OCI-LY3 (cell line): ENCODE results near the gene SSR1.

Experiments
- H2AFZ ChIP-seq: fragments of 200-600, 300-600 bp; shearing (Covaris generic); 2 replicates; pipeline ENCODE4 v1.6.0; 2014; ENCODE audit warnings: antibody characterized with exemption, low read depth, low read length
- H3K27ac ChIP-seq: fragments of 200-600, 300-600 bp; sonication (generic); 2 replicates; pipeline ENCODE4 v1.5.1; 2014; ENCODE audit warnings: mild to moderate bottlenecking, low read length, moderate library complexity, mixed read lengths
- H3K27me3 ChIP-seq: fragments of 200-600, 300-600 bp; sonication (generic); 2 replicates; pipeline ENCODE4 v1.6.1; 2014; ENCODE audit warnings: low read depth, low read length, mixed read lengths
- H3K36me3 ChIP-seq: fragments of 200-600, 300-600 bp; sonication (generic); replicated peaks from 2 replicates; pipeline ENCODE3; 2014; ENCODE audit warnings: low read depth, low read length, mixed read lengths
- H3K4me1 ChIP-seq: fragments of 300-600, 200-600 bp; sonication (generic); 2 replicates; pipeline ENCODE4 v1.6.1; 2014; ENCODE audit warnings: low read length, mixed read lengths
- H3K4me2 ChIP-seq: fragments of 200-600, 300-600 bp; sonication (generic); 2 replicates; pipeline ENCODE4 v1.6.1; 2014; ENCODE audit warnings: low read length, mixed read lengths
- H3K4me3 ChIP-seq: fragments of 300-600, 200-600 bp; sonication (generic); 2 replicates; pipeline ENCODE4 v1.5.1; 2014; ENCODE audit warnings: antibody characterized with exemption, mild to moderate bottlenecking, low read length, moderate library complexity
- H3K79me2 ChIP-seq: fragments of 300-600, 200-600 bp; shearing (Covaris generic); 2 replicates; pipeline ENCODE4 v1.6.1; 2014; ENCODE audit warnings: mild to moderate bottlenecking, low read length, mixed read lengths
- H3K9ac ChIP-seq: fragments of 300-600, 200-600 bp; shearing (Covaris generic); 2 replicates; pipeline ENCODE4 v1.6.0; 2014; ENCODE audit warnings: mild to moderate bottlenecking, low read length, moderate library complexity
- H3K9me3 ChIP-seq: fragments of 200-600, 300-600 bp; shearing (Covaris generic); 2 replicates; pipeline ENCODE4 v1.6.1; 2014; ENCODE audit warnings: low read length, mixed read lengths; ENCODE audit not compliant: insufficient read depth
- H4K20me1 ChIP-seq: fragments of 200-600, 300-600 bp; sonication (generic); 2 replicates; pipeline ENCODE4 v1.6.1; 2016; ENCODE audit warnings: low read length, mixed read lengths; ENCODE audit not compliant: insufficient read depth
- CTCF ChIP-seq: fragments of 200-600, 300-600 bp; sonication (generic); IDR thresholded peaks from 2 replicates; pipeline ENCODE4 v1.5.1; 2014; ENCODE audit warnings: antibody characterized with exemption, low read length, low read depth
- EZH2phosphoT487 ChIP-seq: fragments of 200-600 bp; shearing (Covaris generic); IDR thresholded peaks from 2 replicates; pipeline ENCODE4 v1.6.1; 2018; ENCODE audit warnings: antibody characterized with exemption, mixed run types, low read depth

SSR1 gene

GRCh38 chr6:7239590-7239948 is 73.4 kb downstream of the SSR1 start:
- Histone ChIP-seq H4K20me1 (peaks cover 27% of the 10 kb centered on the region), H3K36me3 (peaks cover 11% of the 10 kb centered on the region), H3K4me3 (no peak overlapping the region), H3K79me2 (peaks cover 5% of the 10 kb centered on the region), H3K27me3 (no peaks in the 10 kb centered on the region), H3K9ac (no peak overlapping the region), H2AFZ (no peak overlapping the region), H3K27ac (no peak overlapping the region), H3K4me2 (no peak overlapping the region), H3K9me3 (no peaks in the 10 kb centered on the region), H3K4me1 (peaks cover 58% of the 10 kb centered on the region)
- TF ChIP-seq CTCF = no peak
- no peak for TF ChIP-seq EZH2phosphoT487

- H3K4me3 ChIP-seq = no peak overlapping the region
- no peaks in the 10 kb centered on the region for H3K27me3 ChIP-seq
- peak overlapping the region; percentile 24; the same call in 1 of the 2 replicates for H3K4me2 ChIP-seq
- H3K4me1 ChIP-seq = peaks cover 63% of the 10 kb centered on the region
- peaks cover 11% of the 10 kb centered on the region for H3K36me3 ChIP-seq
- H3K27ac ChIP-seq = no peak overlapping the region
- TF ChIP-seq CTCF (peak; percentile 67), EZH2phosphoT487 (no peak)
- H3K79me2 ChIP-seq = peaks cover 9% of the 10 kb centered on the region
- H2AFZ ChIP-seq = no peak overlapping the region
- H4K20me1 ChIP-seq = peaks cover 27% of the 10 kb centered on the region
- H3K9ac ChIP-seq = no peak overlapping the region
- H3K9me3 ChIP-seq = no peaks in the 10 kb centered on the region
These were observed 74.0 kb downstream of the SSR1 start for GRCh38 chr6:7238900-7239589.

GRCh38 chr6:7238526-7238899 is 74.5 kb downstream of the SSR1 start:
- no peak overlapping the region for H2AFZ ChIP-seq
- H3K4me3 ChIP-seq = no peak overlapping the region
- no peak for TF ChIP-seq CTCF
- no peak for TF ChIP-seq EZH2phosphoT487
- H3K4me1 ChIP-seq = peaks cover 68% of the 10 kb centered on the region
- peaks cover 9% of the 10 kb centered on the region for H3K79me2 ChIP-seq
- no peak overlapping the region for H3K27ac ChIP-seq
- H3K27me3 ChIP-seq = no peaks in the 10 kb centered on the region
- H3K36me3 ChIP-seq = peaks cover 11% of the 10 kb centered on the region
- no peak overlapping the region for H3K4me2 ChIP-seq
- peaks cover 30% of the 10 kb centered on the region for H4K20me1 ChIP-seq
- H3K9me3 ChIP-seq = no peaks in the 10 kb centered on the region
- no peak overlapping the region for H3K9ac ChIP-seq

- no peaks in the 10 kb centered on the region for H3K27me3 ChIP-seq
- H3K27ac ChIP-seq = no peak overlapping the region
- peaks cover 11% of the 10 kb centered on the region for H3K36me3 ChIP-seq
- TF ChIP-seq CTCF (no peak), EZH2phosphoT487 (no peak)
- no peak overlapping the region for H2AFZ ChIP-seq
- H3K9ac ChIP-seq = no peak overlapping the region
- H3K4me3 ChIP-seq = no peak overlapping the region
- no peak overlapping the region for H3K4me2 ChIP-seq
- H3K9me3 ChIP-seq = no peaks in the 10 kb centered on the region
- H3K79me2 ChIP-seq = peaks cover 9% of the 10 kb centered on the region
- peaks cover 66% of the 10 kb centered on the region for H3K4me1 ChIP-seq
- peaks cover 25% of the 10 kb centered on the region for H4K20me1 ChIP-seq
These were observed 75.3 kb downstream of the SSR1 start for GRCh38 chr6:7237653-7238188.
